AG08395 (cell line): ENCODE measurements around the gene DACT3.

Source experiments
- DNase-seq: peaks from one replicate; pipeline ENCODE4 v3.0.0; 2012; ENCODE audit warnings: mixed read lengths, low spot score

The DACT3 gene

DNA sequence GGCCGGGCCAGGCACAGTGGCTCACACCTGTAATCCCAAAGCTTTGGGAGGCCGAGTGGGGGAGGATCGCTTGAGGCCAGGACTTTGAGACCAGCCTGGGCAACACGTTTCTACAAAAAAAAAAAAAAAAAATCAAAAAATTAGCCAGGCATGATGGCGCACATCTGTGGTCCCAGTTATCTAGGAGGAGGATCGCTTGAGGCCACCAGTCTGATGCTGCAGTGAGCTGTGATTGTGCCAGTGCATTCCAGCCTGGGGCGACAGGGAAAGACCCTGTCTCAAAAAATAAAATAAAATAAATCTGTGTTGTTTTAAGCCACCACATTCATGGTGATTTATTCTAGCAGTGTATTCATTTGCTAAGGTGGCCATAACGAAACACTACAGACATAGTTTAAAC, 4.1 kb upstream of the DACT3 start:
- no peak for DNase-seq

DNA sequence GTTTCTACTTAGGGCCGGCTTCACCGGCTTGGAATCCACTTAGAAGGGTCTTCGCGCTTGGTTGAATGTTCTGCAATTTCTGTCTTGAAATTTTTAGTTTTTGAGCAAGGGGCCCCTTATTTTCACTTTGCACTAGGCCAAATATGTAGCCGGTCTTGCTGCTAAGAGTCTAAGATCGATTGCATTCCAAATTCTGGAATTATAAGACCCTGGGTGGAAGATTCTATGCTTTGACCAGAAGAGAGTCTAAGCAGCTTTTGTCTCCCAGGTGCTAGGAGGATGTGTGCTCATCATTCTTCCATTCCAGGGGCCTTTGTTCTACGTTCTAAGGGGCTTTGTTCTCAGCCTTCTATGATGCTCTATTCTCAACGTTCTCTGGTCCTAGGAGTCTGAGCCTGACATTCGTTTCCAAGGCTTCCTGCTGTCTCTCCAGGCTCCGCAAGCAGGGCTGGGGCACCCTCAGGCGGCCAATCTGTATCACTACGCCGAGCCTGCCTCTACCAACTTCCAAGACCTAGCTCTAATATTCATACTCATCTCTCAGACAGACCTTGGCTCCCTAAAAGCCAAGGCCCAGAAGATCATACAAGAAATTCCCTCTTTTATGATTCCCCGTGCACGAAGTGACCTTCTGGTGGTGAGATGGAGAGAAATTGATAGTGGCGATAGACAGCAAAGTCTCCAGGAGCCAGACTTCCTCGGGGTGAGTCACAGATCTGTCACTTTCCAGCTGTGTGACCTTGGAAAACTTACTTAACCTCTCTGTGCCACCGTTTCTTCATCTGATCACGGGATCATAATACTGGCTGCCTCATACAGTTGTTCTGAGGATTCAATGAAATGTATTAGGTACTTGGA, 982 bp upstream of the DACT3 start:
- DNase-seq: peak; percentile 89

DNA sequence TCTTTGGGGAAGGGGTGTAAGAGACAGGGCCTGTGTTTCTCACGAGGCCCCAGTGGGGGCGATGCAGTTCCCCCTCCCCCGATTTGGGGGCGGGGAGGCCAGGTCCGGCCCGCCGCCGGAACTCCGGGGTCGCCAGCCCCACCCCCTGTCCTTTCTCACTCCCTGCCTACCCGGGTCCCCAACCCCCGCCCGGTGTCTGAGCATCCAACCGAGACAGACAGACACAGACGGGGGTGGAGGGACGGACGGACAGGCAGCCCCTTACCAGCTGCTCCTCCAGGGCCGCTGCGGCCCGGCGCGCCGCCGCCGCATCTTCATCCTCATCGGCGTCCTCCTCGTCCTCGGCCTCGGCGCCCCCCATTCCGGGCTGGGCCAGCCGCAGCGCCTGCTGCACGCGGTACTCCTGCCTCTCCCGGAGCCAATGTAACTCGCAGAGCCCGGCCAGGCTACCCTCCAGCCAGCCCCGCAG, 397 bp downstream of the DACT3 start:
- DNase-seq: no peak

DNA sequence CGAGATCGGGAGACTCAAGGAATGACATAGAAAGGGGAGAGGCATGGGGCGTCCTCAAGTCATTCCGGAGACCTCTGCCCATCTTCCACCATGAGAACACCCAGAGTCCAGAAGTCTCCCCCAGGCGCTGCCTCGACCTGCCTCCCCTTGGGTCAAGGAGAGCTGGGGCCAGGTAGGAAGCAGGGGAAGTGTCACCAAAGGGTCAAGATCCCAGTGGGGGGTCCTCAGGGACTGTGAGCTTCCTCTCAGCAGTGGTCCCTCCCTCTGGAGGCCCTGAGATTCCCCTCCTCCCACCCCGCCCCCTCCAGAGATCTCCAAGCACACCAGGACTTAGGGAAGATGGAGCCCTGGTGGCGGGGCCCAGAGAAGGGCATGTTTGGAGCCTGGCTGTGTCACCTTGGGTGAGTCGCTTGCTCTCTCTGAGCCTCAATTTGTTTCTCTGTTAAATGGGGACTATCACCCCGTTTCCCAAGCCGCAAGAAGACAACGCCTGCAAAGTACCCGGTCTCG, 919 bp downstream of the DACT3 start:
- peak; percentile 30 for DNase-seq

DNA sequence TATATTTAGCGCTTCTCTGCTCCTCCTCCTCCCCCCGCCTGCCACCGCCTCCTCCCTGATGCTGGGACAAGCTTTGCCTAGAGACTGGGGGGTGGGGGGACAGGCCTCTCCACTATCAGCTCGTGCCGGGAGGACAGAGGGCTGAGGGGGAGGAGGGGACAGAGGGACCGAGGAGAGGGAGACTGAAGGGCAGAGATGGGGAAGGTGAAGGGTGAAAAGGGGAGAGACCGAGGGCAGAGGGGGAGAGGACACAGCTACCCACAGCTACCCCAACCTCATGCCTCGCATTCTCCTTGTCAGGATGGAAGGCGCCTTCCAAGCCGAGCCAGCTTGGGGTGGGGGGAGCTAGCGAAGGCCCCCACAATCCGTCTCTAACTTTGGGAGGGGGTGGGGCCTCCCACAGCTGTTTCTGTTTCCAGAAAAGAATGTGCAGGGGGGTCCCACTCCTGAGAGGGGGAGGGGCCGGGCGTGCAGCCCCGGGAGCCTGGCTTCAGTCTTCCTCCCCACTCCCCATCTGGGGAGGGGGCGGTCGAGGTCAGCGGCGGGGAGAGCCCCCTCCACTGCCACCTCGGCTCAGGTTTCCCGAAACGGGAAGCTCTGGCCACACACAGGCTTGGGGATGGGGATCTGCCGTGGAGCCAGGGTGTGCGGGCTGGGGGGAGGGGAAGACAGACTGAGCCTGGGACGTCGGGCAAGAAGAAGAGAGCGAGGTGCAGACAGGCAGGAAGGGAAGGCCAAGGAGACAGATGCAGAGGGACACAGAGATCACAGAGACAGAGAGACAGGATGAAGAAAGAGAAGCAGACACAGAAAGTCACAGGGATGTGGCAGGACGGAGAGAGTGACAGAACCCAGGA, 1.6 kb downstream of the DACT3 start:
- peak; percentile 41 for DNase-seq

DNA sequence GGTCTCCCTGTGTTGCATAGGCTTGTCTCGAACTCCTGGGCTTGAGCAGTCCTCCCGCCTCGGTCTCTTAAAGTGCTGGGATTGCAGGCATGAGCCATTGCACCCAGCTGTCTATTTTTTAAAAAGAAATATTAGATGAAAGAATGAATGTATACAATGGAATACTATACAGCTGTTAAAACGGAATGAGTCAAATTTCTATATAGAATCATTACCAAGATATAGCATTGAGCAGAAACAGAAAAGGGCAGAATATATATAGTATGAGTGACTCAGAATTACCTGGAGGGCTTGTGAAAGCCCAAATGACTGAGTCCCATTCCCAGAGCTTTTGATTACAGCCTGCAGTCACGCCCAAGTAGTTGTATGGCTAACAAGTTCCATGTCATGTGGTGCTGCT, 4.4 kb downstream of the DACT3 start:
- no peak for DNase-seq

- DNase-seq: no peak
Measured at GRCh38 chr19:46654621-46655152, 6.3 kb downstream of the DACT3 start.

DNA sequence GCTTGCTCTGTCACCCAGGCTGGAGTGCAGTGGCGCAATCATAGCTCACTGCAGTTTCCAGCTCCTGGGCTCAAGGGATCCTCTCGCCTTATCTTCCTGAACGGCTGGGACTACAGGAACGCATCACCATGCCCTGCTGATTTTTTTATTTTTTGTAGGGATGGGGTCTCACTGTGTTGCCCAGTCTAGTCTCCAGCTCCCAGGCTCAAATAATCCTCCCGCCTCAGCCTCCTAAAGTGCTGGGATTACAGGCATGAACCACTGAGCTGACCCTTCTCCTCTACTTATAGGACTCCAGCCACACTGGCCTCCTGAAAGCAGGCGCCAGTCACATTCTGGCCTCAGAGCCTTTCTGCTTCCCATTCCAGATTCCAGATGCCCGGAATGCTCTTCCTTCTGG, 10.5 kb downstream of the DACT3 start:
- DNase-seq: no peak

DNA sequence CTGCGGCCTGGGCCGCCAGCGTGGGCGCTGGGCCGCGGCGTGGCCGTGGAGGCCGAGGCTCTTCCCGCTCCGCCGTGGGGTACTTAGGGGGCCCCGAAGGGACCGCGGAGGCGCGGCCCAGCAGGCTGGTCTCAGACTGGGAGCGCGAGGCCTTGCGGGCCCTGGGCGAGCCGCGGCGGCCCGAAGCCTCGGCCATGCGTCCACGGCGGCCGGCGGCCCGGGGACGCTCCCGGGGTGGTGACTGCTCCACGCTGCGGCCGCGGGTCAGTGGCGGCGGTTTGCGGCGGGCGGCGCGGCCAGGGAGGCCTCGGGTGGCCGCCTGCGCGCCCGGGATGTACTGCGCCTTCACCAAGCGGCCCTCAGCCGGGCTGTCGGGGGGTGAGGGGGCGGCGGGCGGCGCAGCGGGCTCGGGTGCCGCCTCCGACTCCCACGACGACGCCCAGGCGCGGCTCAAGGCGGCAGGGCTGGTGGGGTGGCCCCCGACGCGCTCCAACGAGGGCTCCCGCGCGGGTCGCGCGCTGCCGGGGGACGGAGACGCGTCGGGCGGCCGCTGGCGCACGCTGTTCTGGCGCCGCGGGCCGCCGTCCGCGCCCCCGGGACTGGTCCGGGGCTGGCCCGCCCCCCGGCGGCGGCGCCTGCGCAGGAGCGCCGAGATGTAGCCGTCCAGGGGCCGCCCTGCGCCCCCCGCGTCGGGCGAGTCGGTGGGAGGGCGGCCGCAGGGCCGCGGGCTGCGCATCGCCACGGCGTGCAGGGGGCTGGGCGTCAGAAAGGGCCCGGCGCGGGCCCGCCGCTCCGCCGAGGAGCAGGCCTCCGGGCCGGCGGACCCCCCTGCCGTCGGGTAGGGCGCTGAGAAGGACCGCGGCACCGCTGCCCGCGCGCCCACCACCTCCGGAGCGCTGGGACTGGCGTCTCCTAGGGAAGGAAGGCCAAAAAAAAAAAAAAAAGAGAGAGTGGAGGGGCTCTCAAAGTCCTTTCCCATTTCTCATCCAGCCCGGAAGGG, 11.7 kb downstream of the DACT3 start:
- DNase-seq: no peak

GRCh38 chr19:46648060-46648960, 12.7 kb downstream of the DACT3 start:
- no peak for DNase-seq

DNA sequence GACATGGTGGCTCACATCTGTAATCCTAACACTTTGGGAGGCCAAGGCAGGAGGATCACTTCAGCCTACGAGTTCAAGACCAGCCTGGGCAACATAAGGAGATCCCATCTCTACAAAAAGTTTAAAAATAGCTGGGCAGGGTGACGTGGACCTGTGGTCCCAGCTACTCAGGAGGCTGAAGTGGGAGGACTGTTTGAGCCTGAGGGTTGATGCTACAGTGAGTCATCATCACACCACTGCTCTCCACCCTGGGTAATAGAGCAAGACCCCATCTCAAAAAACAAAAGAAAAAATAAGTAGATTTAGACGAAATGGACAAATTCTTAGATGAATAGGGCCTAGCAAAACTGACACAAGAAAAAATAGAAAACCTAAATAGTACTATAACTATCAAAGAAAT, 14.6 kb downstream of the DACT3 start:
- no peak for DNase-seq

DNA sequence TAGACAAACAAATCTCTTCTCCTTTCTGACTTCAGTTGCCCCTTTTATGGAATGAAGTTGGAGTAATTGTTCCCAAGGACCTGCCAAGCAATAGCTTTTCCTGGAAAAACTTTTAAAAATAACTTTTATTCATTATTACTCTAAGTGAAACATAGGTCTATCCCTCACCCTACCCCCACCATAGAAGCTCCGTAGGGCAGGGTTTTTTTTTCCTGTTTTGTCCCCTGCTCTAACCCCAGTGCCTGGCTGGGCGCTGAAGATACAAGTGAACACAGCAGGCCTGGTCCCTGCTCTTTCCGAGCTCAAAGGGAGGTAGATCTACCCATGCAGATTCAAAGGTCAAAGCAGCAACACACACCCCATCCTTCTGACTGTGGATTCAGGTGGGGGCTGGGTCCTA, 16.3 kb downstream of the DACT3 start:
- no peak for DNase-seq

GRCh38 chr19:46640656-46641055, 20.3 kb downstream of the DACT3 start:
- DNase-seq: no peak

DNA sequence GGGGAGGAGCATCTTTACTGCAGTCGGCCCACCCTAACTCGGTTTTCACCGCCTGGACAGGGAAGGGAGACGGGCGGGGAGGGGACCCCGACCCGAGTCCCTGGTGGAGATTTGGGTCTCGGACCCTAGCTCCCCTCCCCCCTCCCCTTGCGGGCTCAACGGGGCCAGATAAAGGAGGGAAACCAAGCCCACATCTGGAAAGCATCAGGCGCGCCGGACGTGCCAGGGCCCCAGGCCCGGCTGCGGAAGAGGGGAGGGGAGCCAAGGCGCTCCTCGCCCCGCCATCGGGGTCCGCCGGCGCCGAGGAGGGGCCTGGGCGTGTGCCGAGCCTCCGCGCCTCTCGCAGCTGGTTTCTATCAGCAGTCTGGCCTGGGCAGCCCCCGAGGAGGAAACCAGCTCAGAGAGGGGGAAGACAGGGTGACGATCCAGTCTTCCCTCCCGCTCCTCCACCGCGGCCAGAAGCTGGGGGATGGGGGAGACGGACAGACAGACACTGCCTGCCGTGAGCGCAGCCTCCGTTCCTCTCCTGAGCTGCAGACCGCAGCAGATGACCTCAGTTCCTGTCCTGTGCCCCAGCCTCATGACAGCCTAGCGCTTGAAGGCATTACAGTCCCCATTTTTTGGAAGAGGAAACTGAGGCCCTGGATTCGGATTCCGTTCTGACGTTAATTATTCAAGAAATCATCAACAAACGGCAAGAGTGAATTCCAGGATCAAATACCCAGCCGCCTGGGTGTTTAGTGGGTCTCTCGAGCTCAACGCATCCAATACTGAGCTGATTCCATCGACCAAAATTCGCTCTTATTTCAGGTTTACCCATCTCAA, 21.4 kb downstream of the DACT3 start:
- DNase-seq: peak; percentile 83

GRCh38 chr19:46637224-46637623, 23.8 kb downstream of the DACT3 start:
- DNase-seq: no peak

GRCh38 chr19:46635920-46636761, 24.8 kb downstream of the DACT3 start, which contains the start of gene GNG8:
Gene GNG8, minus strand, starts transcription at chr19:46636202. Its CDS starts 1,520 bp downstream, at chr19:46634682.
- DNase-seq: no peak

DNA sequence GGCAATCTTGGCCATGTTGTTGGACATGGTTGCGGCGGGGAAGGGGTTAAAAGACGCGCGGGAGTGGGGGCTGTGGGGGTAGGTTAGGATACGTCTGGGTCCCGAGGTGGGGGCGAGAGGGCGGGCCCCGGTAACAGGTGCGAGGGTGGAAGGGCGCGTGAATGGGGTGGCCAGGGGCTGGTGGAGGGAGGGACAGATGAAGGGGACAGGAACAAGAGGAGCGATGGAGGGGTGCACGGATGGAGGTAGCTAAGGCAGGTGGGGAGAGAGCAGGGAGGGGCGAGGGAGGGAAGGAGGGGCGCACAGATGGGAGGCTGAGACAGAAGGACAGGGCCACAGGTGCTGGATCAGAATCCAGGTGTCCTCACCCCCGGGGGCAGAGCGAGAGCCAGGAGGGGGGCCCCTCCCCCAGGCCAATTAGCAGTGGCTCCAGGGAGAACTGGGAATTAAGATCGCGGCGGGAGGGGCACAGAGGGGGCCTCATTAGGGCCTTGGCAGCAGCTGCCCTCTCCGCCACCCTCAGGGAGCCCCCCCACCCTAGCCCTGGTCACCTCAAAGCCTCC, 26.2 kb downstream of the DACT3 start:
- no peak for DNase-seq
